Stimulated activated CD4-positive, alpha-beta T cell treated with anti-CD3 and anti-CD28 coated beads, Interleukin-15, amount 100 ng/mL, for 48 hours (primary cell): ENCODE data around the gene CSNK2A2.

ENCODE experiments used
- DNase-seq, 2 donors: peaks; one replicate each; pipeline ENCODE4 v3.0.0-alpha.2; 2020; ENCODE audit warnings: low read depth in 2 of 2

CSNK2A2 gene

DNA sequence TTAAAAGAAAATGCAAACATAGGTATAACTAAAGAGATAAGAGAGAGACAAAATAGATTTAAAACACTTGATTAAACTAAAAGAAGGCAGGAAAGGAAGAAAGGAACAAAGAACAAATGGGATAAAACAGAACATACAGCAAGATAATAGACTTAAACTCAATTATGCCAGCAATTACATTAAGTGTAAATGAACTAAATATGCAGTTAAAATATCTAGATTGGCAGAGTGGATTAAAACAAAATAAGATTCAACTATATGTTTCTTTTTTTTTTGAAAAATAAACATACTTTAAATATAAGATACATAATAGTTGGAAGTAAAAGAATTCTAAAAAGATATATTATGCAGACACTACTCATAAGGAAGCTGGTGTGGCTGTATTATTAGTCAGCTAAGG is 59.1 kb downstream of the CSNK2A2 start:
- no peak for DNase-seq

DNA sequence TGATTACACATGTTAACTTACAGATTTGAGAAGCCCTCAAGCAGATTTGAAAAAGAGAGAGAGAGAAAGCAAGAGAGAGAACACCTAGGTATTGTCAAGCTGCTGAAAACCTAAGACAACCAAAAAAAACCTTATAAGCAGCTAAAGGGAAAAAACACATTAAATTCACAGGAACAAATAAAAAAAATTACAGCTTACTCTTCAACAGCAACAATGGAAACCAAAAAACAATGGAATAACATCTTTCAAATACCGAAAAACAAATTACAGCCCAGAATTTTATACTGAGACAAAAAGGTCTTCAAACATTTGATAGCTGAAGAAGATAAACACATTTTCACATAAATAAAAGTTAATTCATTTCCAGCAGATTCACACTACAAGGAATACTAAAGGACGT is 60.3 kb downstream of the CSNK2A2 start:
- DNase-seq: no peak

DNA sequence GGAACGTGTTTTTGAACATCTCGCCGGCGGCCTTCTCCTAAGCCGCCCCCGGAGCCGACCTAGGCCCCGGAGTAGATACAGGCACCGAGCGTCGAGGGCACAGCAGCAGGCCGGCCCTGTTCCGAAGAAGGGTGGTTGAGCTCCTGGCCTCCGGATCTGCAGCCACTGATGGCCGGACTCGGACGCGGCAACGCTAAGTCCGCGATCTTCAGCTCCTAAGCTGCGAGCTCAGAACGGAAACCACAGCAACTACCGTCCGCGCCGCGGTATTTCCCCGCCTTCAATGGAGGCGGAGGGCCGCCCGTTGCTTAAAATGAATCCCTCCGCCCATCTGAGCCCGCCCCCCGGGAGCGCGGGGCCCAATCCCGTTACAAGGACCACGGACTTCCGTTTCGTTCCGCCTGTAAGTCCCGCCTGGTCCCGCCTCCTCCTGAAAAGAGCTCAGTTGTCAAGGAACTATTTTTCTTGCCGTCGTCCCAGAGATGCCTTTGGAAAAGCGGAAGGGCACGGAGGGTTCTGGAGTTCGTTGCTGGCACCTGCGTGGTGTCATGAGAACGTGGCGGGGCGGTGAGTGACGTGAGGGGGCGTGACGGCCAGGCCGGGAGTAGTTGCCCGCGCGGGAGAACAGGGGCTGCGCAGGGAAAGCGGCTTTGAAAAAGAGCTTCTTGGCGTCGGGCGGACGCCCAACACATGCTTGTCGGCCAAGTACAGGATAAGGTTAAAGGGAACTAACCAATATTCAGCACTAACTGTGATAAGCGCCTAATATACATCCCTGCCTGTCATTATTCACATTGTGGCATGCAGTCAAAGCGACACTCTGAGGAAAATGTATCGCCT is 68.6 kb downstream of the CSNK2A2 start, which contains the start of gene CFAP20:
TSS of gene CFAP20 (minus strand) at position 285 of the 840 bp plus-strand sequence. CDS start at position 19, 266 bp downstream.
- DNase-seq: peak; percentile 96

DNA sequence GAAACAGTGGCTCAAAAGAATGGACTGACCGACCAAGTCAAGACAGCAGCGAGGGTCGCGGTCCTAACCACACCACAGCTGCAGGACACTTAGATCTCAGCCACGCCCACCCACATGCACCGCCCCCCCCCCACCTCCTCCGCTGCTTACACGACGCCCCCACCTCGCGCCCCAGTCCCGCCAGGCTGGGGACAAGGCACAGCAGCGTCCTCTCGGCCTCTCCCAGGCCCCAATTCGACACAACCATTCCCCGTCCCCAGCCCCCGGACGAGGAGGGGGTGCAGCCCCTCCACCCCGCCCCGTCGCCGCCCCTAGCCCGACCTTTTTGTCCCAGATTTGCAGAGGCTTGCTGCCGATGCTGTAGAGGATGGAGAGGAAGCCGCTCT is 69.2 kb downstream of the CSNK2A2 start:
- no peak for DNase-seq

DNA sequence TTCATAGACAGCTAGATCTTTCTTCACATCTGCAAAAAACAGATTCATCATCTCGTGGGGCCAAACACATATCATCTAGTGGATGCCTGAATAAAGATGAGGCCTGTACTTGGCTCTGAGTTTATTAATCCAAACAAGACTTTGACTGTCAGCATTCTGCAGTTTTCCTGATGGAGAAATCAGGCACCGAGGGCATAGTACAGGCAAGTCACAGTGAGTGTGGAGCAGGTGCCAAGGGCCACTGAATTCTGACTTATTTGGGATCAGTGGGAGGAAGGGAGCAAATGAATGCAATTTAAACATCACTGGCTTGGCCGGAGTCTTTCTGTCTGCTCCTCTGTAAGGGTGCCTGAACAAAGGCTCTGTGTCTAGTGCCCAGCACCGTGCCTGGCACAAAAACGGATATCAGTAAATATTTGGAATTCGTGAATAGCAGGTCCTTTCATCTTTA is 69.7 kb downstream of the CSNK2A2 start:
- no peak for DNase-seq

DNA sequence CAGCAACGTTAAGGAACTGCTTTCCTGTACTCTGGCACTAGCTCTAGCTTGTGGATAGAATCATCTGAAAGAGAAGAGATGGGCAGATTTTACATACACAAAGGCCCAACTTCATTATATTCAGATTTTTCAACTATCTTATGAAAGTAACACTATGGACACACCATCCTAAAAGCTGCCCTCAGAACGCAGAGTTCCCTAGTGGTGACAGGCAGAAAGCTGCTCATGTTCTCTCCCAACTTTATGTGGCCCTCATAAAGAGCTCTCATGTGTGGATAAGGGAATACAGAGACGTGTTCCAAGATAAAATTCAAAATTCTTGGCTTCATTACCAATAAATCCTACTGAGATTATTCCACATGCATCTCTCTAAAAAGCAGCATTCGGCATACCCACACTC is 70.3 kb downstream of the CSNK2A2 start:
- no peak for DNase-seq

DNA sequence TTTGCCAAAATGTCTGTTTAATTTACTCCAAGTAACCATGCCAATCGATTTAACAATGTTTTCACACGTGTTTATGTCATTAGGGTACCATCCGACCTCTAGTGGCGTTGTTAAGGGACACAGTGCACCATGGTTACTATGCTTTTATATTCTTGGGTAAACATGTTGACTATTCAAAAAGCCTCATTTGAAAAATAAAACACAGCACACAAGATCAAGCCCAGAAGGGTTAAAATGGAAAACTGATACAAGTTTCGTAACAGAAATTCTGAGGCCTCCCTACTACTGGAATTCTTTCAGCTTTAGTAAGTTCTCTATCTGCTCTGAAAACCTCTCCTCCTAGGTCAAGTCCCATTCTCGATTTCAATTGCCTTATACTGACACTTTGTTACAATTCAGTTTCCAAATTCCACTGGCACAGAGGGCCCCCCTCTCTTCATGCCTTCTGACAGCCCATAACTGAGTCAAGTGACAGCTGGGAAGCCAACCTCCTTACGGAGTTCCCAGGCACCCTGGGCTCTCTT is 70.8 kb downstream of the CSNK2A2 start:
- DNase-seq: no peak

DNA sequence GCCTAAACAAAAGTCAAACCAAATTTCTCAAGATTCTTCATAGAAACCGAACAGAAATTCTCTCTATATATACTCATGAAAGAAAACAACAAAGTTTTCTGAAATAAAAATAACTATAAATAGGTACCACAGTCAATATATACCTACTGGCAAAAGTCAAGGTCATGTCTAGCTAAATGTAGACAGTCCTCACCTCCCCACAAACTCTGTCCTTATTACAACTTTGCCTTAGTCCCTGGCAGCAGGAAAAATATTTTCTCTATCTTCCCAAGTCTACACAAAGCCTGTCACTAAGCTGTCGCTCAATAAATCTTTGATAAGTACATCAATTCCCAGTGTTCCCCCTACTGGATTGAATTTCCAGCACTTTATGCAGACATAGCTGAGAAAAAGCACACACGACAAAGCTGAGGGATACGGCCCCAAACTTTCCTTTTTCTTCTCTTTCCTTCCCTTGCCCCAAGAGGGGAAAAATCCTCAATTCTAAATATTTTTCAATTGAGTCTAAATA is 71.4 kb downstream of the CSNK2A2 start:
- DNase-seq: no peak

DNA sequence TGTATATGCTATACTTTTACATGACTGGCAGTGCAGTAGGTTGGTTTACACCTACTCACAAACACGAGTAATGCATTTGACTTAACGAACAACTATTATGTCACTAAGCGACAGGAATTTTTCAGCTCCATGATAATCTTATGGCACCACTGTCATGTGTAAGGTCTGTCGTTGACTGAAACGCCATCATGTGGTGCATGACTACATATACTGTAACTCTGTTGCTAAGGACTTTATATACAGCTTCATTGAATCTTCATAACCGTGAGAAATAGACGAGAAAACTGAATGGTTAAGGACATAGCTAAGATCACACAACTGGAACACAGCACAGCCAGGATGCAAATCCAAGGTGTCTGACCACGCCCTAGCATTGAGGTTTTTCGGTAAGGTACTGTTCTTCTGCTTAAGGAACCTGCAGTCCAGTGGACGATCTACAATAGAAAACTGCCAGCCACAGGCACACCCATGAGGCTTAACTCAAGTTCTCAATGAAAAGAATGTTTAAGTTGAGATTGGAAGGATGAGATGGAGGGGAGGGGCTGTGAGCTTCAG is 72.0 kb downstream of the CSNK2A2 start:
- DNase-seq: no peak

DNA sequence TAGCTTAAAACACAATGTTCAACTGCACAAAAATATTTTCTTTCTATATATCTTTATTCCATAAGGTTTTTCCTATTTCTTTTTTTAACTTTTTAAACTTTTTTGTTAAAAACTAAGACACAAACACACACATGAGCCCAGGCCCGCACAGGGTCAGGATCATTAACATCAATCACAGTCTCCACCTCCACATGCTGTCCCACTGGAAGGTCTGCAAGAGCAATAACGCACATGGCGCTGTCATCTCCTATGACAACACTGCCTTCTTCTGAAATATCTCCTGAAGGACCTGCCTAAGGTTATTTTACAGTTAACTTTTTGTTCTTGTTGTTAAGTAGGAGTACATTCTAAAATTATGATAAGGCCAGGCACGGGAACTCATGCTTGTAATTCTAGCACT is 72.9 kb downstream of the CSNK2A2 start:
- DNase-seq: no peak

DNA sequence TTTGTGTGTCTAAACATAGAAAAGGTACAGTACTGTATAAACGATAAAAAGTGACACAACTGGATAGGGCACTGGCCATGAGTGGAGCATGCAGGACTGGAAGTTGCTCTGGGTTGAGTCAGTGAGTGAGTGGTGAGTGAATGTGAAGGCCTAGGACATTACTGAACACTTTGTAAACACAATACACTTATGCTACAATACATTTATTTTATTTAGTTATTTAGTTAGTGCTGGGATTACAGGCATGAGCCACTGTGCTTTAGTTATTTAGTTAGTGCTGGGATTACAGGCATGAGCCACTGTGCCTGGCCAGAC is 73.3 kb downstream of the CSNK2A2 start:
- DNase-seq: no peak

DNA sequence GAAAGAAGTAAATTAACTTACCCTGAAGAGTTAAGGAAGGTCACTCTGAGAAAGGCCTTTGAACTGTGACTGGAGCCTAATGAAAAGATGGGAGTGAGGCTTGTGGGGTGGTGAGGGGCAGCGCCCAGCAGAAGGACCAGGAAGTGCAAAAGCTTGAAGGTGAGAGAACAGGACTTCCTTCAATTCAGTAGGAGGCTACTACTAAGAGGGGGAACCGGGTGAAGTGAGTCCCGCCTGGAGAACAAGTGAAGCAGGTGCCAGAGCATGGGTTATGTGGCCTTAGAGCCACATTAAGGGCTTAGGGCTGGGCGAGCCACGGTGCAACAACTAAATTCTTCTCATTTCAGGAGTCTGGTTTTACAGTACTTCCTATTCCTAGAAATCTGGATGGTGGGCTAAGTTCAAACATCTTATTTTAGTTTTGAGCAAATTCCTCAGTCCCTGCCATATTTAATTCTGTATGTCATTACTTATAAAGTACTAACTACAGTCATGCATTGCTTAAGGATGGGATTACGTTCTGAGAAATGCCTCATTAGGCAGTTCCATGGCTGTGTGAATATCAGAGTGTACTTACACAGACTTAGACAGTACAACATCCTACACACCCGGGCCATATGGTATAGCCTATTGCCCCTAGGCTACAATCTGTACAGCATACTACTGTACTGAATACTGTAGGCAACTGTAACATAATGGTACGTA is 73.9 kb downstream of the CSNK2A2 start:
- DNase-seq: no peak

DNA sequence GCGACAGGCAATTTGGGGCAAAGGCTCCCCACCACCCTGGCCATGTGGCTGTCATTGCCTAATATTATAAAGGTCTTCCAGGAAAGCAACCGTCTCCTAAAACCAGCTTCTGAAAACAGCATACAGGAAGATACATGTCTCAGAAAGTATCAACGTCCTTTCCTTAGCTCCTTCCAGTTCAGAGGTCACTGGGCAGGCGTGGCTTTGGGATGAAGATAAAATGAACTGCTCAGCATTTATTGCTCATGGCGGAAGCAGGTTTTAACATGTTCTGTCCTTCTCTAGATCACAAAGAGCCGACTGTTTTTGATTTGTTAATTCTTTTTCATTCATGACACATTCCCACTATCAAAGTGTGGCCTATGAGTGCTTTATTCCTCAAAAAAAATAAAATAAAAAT is 76.8 kb downstream of the CSNK2A2 start:
- DNase-seq: no peak

DNA sequence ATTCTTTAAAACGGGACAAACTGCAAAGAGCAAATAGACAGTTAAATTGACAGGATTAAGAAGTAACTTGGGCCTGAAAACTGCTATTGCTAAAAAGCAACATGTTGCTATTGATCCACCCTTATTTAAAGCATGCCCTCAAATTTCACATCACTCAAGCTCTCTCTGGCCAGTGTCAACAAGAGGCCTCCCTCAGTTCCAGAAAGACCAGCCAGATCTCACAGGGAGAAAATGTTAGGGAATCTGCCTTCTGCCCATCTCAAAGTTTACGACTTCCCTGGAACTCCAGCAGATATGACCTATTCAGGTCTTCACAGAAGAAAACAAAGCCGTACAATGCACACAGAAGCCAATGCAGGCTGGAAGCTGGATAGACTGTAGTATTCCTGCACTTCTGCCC is 77.7 kb downstream of the CSNK2A2 start:
- no peak for DNase-seq

DNA sequence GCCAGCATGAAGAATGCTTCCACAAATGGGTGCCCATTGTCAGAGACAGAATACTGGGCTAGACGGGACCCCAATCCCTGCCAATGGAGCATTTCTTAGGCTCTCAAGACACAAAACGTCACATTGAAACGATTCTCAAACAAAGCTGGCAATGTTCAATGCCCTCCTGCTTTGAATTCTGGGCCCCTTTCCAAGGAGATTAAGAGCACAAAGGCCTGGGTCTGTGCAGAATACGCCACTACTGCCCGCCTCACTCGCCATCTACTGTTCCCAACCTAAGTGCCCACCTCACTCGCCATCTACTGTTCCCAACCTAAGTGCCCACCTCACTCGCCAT is 78.4 kb downstream of the CSNK2A2 start:
- DNase-seq: no peak

DNA sequence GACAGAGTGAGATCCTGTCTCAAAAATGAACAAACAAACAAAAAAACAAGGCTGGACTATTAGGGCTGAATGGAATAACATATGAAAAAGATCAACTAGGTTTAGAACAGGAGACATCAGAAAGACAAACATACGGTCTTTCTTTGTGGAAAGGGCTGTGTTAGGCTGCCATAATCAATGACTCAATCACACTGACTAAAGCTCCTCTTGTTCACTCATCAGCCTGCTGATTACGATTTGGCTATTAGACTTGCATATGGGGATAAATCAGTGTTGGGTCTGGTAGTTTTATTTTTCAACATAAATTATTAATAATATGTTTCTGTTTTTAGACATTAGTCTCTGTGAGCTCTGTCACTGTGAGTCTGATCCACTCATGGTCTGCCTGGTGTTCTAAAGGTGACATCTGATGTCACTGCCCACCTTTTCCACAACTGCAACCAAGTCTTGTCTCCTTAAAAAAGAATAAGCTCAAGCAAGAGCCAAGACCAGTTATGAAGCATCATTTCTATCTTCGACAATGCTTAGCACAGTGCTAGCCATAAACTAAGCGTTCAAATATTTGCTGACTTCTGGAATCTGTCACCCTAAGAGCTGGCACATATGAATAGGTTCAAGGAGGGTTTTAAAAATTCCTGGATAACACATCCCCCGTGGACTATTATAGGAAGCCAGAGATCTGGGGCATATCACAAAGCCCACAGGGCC is 79.0 kb downstream of the CSNK2A2 start:
- DNase-seq: no peak

DNA sequence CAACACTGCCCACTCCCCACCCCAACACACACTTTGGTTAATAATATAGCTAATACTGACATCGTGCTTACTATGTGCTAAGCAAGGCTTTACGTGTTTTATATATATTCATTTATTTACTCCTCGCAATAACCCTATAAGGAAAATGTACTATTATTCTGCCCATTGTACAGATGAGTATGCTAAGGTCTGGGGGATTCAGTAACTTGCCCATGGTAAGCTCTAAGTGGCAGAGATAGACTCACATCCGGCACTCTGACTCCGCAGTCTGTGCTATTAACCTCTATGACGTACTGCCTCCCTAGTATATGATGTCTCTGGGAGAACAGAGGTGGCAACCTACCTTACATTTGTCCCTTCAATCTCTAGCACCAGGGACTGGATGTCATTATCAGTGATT is 81.4 kb downstream of the CSNK2A2 start:
- DNase-seq: no peak

DNA sequence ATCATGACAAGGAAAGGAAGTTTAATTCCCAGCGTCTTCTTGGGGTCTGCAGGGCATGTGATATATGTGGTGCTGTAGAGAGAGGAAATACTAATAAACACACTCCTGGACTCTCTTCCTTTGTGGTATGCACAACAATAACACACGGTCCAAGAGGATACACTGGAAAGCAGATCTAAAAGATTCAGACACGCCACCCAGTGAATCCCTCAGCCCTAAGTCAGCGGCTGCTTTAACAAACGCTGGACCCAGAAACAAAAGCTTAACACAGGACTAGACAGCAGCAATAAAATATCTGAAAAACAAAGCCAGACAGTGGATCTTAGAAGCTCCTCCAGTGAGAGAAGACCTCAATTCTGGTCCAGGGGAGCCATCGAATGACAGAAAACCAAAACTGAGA is 81.8 kb downstream of the CSNK2A2 start:
- no peak for DNase-seq

DNA sequence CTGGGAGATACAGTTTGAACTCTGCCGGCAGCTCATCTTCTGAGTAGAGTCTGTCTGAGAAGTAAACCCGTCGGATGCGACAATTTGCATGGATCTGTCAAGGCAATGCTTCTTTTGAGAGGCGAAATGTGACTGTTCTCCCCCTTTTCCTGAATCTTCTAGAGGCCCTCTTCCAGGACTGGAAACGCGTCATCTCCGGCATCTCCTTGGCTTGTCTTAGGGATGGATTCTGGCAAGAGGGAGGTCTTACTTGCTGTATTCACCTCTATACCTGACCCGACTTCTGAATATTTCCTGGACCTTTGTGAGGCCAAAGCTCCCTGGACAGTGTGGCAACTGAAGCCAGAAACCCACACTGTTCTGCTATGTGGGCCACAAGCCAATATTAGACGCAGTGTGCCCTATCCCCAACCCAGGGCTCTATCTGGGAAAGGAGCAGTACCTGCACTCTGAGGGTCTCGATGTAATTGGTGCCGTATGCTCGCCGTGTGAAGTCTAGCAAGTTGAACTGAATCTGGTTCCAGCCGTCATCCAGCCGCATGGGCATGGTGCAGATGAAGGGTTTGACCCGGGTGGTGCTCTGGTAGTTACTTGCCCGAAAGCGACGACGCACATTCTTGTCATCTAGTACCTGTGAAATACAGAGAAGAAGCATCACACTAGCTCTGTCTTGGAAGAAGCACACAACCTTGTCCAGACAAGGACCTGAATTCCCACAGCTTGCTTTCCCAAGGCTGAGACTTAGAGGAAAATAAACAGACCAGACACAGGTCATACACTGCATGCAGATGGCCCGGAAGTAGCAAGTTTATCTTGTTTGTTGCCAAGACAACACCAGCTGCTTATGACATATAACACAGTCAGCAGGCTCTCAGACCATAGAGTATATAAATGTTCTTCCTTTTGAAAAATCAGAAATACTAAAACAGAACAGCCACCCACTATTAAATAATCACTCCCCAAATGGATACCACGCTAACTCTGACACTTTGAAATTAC is 82.8 kb downstream of the CSNK2A2 start:
- no peak for DNase-seq

DNA sequence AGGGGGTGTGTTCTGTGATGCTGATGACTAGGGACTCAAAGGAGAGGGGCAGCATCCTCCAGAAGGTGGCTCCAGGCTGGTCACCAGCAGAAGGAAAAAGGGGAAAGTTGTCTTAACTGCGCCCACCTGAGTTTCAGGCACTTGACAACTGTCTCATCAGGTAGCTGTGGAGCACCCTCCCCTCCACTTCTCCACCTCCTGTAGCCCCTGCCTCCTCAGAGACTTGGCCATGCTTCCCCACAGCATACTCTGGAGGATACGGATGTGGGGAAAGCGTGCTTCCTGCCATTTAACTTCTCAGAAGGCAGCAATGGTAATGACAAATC is 86.6 kb downstream of the CSNK2A2 start:
- DNase-seq: no peak
